Activated naive CD4-positive, alpha-beta T cell treated with anti-CD3 and anti-CD28 coated beads, Interleukin-2, amount 50 U/mL, for 24 hours (primary cell): ENCODE results near the gene GLP2R.

ENCODE experiments used
- H3K27ac Mint-ChIP-seq: one replicate; pipeline ENCODE4 v1.8.0; 2021; ENCODE audit warnings: mild to moderate bottlenecking, mixed read lengths
- H3K27me3 Mint-ChIP-seq: one replicate; pipeline ENCODE4 v1.8.0; 2021; ENCODE audit warnings: mixed read lengths
- H3K36me3 Mint-ChIP-seq: one replicate; pipeline ENCODE4 v1.8.0; 2021; ENCODE audit warnings: mixed read lengths
- H3K4me1 Mint-ChIP-seq: one replicate; pipeline ENCODE4 v1.8.0; 2021; ENCODE audit warnings: mixed read lengths
- H3K4me3 Mint-ChIP-seq: one replicate; pipeline ENCODE4 v1.8.0; 2021; ENCODE audit warnings: mild to moderate bottlenecking, mixed read lengths
- H3K9me3 Mint-ChIP-seq: one replicate; pipeline ENCODE4 v1.8.0; 2021; ENCODE audit warnings: mixed read lengths

The GLP2R gene

GRCh38 chr17:9931144-9931741, 105.5 kb downstream of the GLP2R start:
- H3K9me3 Mint-ChIP-seq = no peaks in the 10 kb centered on the region
- H3K4me3 Mint-ChIP-seq = no peak overlapping the region
- no peaks in the 10 kb centered on the region for H3K4me1 Mint-ChIP-seq
- H3K27me3 Mint-ChIP-seq = peaks cover 3% of the 10 kb centered on the region
- H3K36me3 Mint-ChIP-seq = no peaks in the 10 kb centered on the region
- no peak overlapping the region for H3K27ac Mint-ChIP-seq

GRCh38 chr17:9932491-9932890, 106.8 kb downstream of the GLP2R start:
- Mint-ChIP-seq H3K36me3 (no peaks in the 10 kb centered on the region), H3K9me3 (no peaks in the 10 kb centered on the region), H3K27ac (no peak overlapping the region), H3K4me3 (no peak overlapping the region), H3K27me3 (peaks cover 3% of the 10 kb centered on the region), H3K4me1 (no peaks in the 10 kb centered on the region)

GRCh38 chr17:9934331-9934730, 108.6 kb downstream of the GLP2R start:
- Mint-ChIP-seq H3K27ac (no peak overlapping the region), H3K9me3 (no peaks in the 10 kb centered on the region), H3K27me3 (peaks cover 3% of the 10 kb centered on the region), H3K4me3 (no peak overlapping the region), H3K36me3 (no peaks in the 10 kb centered on the region), H3K4me1 (no peaks in the 10 kb centered on the region)

GRCh38 chr17:9935408-9935807, 109.7 kb downstream of the GLP2R start:
- Mint-ChIP-seq H3K27ac (no peak overlapping the region), H3K9me3 (no peaks in the 10 kb centered on the region), H3K36me3 (no peaks in the 10 kb centered on the region), H3K4me1 (no peaks in the 10 kb centered on the region), H3K4me3 (no peak overlapping the region), H3K27me3 (peaks cover 3% of the 10 kb centered on the region)

GRCh38 chr17:9936095-9936494, 110.4 kb downstream of the GLP2R start:
- Mint-ChIP-seq H3K4me3 (no peak overlapping the region), H3K27me3 (peaks cover 3% of the 10 kb centered on the region), H3K27ac (no peak overlapping the region), H3K9me3 (no peaks in the 10 kb centered on the region), H3K4me1 (no peaks in the 10 kb centered on the region), H3K36me3 (no peaks in the 10 kb centered on the region)

GRCh38 chr17:9937241-9937761, 111.6 kb downstream of the GLP2R start:
- Mint-ChIP-seq H3K36me3 (no peaks in the 10 kb centered on the region), H3K27me3 (no peaks in the 10 kb centered on the region), H3K27ac (no peak overlapping the region), H3K4me1 (no peaks in the 10 kb centered on the region), H3K9me3 (no peaks in the 10 kb centered on the region), H3K4me3 (no peak overlapping the region)

- Mint-ChIP-seq H3K36me3 (no peaks in the 10 kb centered on the region), H3K9me3 (no peaks in the 10 kb centered on the region), H3K27me3 (no peaks in the 10 kb centered on the region), H3K4me1 (no peaks in the 10 kb centered on the region), H3K27ac (no peak overlapping the region), H3K4me3 (no peak overlapping the region)
These were observed 112.2 kb downstream of the GLP2R start for GRCh38 chr17:9937901-9938300.

GRCh38 chr17:9938764-9939163, 113.0 kb downstream of the GLP2R start:
- no peaks in the 10 kb centered on the region for H3K4me1 Mint-ChIP-seq
- no peaks in the 10 kb centered on the region for H3K9me3 Mint-ChIP-seq
- no peaks in the 10 kb centered on the region for H3K27me3 Mint-ChIP-seq
- no peaks in the 10 kb centered on the region for H3K36me3 Mint-ChIP-seq
- no peak overlapping the region for H3K4me3 Mint-ChIP-seq
- no peak overlapping the region for H3K27ac Mint-ChIP-seq

- H3K27ac Mint-ChIP-seq = no peak overlapping the region
- no peak overlapping the region for H3K4me3 Mint-ChIP-seq
- H3K4me1 Mint-ChIP-seq = no peaks in the 10 kb centered on the region
- H3K27me3 Mint-ChIP-seq = no peaks in the 10 kb centered on the region
- H3K9me3 Mint-ChIP-seq = no peaks in the 10 kb centered on the region
- no peaks in the 10 kb centered on the region for H3K36me3 Mint-ChIP-seq
These were observed 115.1 kb downstream of the GLP2R start for GRCh38 chr17:9940841-9941240.

- Mint-ChIP-seq H3K27ac (no peak overlapping the region), H3K4me1 (no peaks in the 10 kb centered on the region), H3K27me3 (no peaks in the 10 kb centered on the region), H3K36me3 (no peaks in the 10 kb centered on the region), H3K9me3 (no peaks in the 10 kb centered on the region), H3K4me3 (no peak overlapping the region)
These were observed 115.6 kb downstream of the GLP2R start for GRCh38 chr17:9941305-9941704.
